Measurements from ENCODE around the gene ITGA7. TPM values are rescaled to one million over a fixed set of nuclear protein-coding genes. Genes with fewer than 3 reads are reported as not detected.

The ITGA7 gene
- polyA plus RNA-seq, 1 experiment: 11.6 TPM

GRCh38 chr12:55746174-55746912, 38.6 kb upstream of the ITGA7 start:
- H3K36me3 ChIP-seq (ENCODE audit: control insufficient read depth, insufficient read depth, low read length): peaks cover 3% of the 10 kb centered on the region
- H3K27me3 ChIP-seq (ENCODE audit: control insufficient read depth, insufficient read depth, low read length): no peaks in the 10 kb centered on the region
- ChIA-PET POLR2A (interaction anchor here (0.5 to 0.8 kb wide), 2 partner anchors 16 to 25 kb away, joined by 5 to 12 read pairs; no protein-coding TSS in a partner anchor), CTCF (interaction anchor here (1.0 to 2.3 kb wide), 8 partner anchors 8 to 251 kb away, joined by 3 to 14 read pairs (median 4); partner anchors contain the start of gene SUOX)
- TF ChIP-seq CTCF (IDR thresholded peaks at IDR 0.05; ENCODE audit: insufficient read depth, low read depth, low read length): no peak
- no peak overlapping the region for H3K4me3 ChIP-seq (ENCODE audit: low read depth, low read length)
- DNase-seq (ENCODE audit: low read depth): no peak

GRCh38 chr12:55745361-55746173, 37.9 kb upstream of the ITGA7 start:
- no peak for DNase-seq (ENCODE audit: low read depth)
- Histone ChIP-seq H3K4me3 (ENCODE audit: low read depth, low read length) (no peak overlapping the region), H3K27me3 (ENCODE audit: control insufficient read depth, insufficient read depth, low read length) (no peaks in the 10 kb centered on the region), H3K36me3 (ENCODE audit: control insufficient read depth, insufficient read depth, low read length) (peaks cover 2% of the 10 kb centered on the region; the same call in 1 of the 2 replicates)
- ChIA-PET POLR2A (interaction anchor here (0.5 to 0.6 kb wide), 2 partner anchors 15 to 118 kb away, joined by 4 to 5 read pairs; no protein-coding TSS in a partner anchor), CTCF (interaction anchor here (0.8 to 1.7 kb wide), 6 partner anchors 8 to 195 kb away, joined by 3 to 7 read pairs (median 4); partner anchors contain the start of gene PYM1)
- TF ChIP-seq CTCF (IDR thresholded peaks at IDR 0.05; ENCODE audit: insufficient read depth, low read depth, low read length): no peak

- POLR2A ChIA-PET: interaction anchor here (0.5 kb wide), 1 partner anchor 217 kb away, joined by 4 read pairs; no protein-coding TSS in a partner anchor
- no peak for DNase-seq (ENCODE audit: low read depth)
- Histone ChIP-seq H3K36me3 (ENCODE audit: control insufficient read depth, insufficient read depth, low read length) (peaks cover under 1% of the 10 kb centered on the region; the same call in 1 of the 2 replicates), H3K27me3 (ENCODE audit: control insufficient read depth, insufficient read depth, low read length) (no peaks in the 10 kb centered on the region), H3K4me3 (ENCODE audit: low read depth, low read length) (peak overlapping the region; percentile 54)
- no peak for TF ChIP-seq CTCF (IDR thresholded peaks at IDR 0.05; ENCODE audit: insufficient read depth, low read depth, low read length)
- CTCF ChIA-PET: interaction anchor here (0.7 to 10.9 kb wide), 8 partner anchors 7 to 198 kb away, joined by 3 to 86 read pairs (median 4); partner anchors contain the start of genes DGKA, DNAJC14, PYM1 and SARNP
Observed at GRCh38 chr12:55744340-55745030, 36.8 kb upstream of the ITGA7 start.

GRCh38 chr12:55743406-55744339, 36.0 kb upstream of the ITGA7 start:
- no peak; the same call in 1 of the 2 replicates for TF ChIP-seq CTCF (IDR thresholded peaks at IDR 0.05; ENCODE audit: insufficient read depth, low read depth, low read length)
- POLR2A ChIA-PET: interaction anchor here (0.5 kb wide), 1 partner anchor 218 kb away, joined by 4 read pairs; no protein-coding TSS in a partner anchor
- DNase-seq (ENCODE audit: low read depth): no peak
- Histone ChIP-seq H3K4me3 (ENCODE audit: low read depth, low read length) (peak overlapping the region; percentile 54), H3K36me3 (ENCODE audit: control insufficient read depth, insufficient read depth, low read length) (no peaks in the 10 kb centered on the region), H3K27me3 (ENCODE audit: control insufficient read depth, insufficient read depth, low read length) (no peaks in the 10 kb centered on the region)
- CTCF ChIA-PET: interaction anchor here (0.8 to 10.9 kb wide), 11 partner anchors 8 to 254 kb away, joined by 3 to 86 read pairs (median 4); partner anchors contain the start of genes DGKA, DNAJC14, PYM1 and RAB5B
